Fibroblast of lung (primary cell): Measurements from ENCODE around the gene KCNMA1. TPM values are rescaled to one million over a fixed set of nuclear protein-coding genes. Genes with fewer than 3 reads are reported as not detected.

ENCODE experiments used
- DNase-seq, 2 donors: peaks; one replicate each; pipeline versions ENCODE4 v3.0.0 to v3.0.0-alpha.2; 2010; ENCODE audit warnings: low read depth in 2 of 2
- H2AFZ ChIP-seq: 2 replicates; pipeline ENCODE4 v1.5.1; 2012; ENCODE audit warnings: low read length, control low read depth, inconsistent platforms
- H3K27ac ChIP-seq: 2 replicates; pipeline ENCODE4 v1.5.1; 2011; ENCODE audit warnings: low read length, control low read depth; ENCODE audit not compliant: insufficient read depth
- H3K27me3 ChIP-seq: 2 replicates; pipeline ENCODE4 v1.5.1; 2011; ENCODE audit warnings: mild to moderate bottlenecking, low read length; ENCODE audit not compliant: control insufficient read depth, insufficient read depth
- H3K36me3 ChIP-seq: 2 replicates; pipeline ENCODE4 v1.5.1; 2011; ENCODE audit warnings: low read length; ENCODE audit not compliant: control insufficient read depth, insufficient read depth
- H3K4me1 ChIP-seq: 2 replicates; pipeline ENCODE4 v1.5.1; 2011; ENCODE audit warnings: low read length; ENCODE audit not compliant: control insufficient read depth, insufficient read depth; ENCODE audit errors: extremely low read depth
- H3K4me2 ChIP-seq: 2 replicates; pipeline ENCODE4 v1.5.1; 2011; ENCODE audit warnings: low read length, control low read depth; ENCODE audit not compliant: insufficient read depth; ENCODE audit errors: extremely low read depth
- H3K4me3 ChIP-seq, 4 experiments: fragments of 200-600 bp in 1 of 4; sonication (generic) in 1 of 4; replicated peaks in 1 of 4; 2 replicates each; pipeline ENCODE4 v1.5.1; 2011 to 2016; ENCODE audit warnings: low read length in 4 of 4, low read depth in 3 of 4, mild to moderate bottlenecking in 3 of 4, control low read depth in 2 of 4, inconsistent platforms in 1 of 4, mixed read lengths in 1 of 4; ENCODE audit not compliant: insufficient read depth in 1 of 4; ENCODE audit errors: control extremely low read depth in 1 of 4
- H3K79me2 ChIP-seq: 2 replicates; pipeline ENCODE4 v1.5.1; 2012; ENCODE audit warnings: mild to moderate bottlenecking, low read length, inconsistent platforms; ENCODE audit not compliant: control insufficient read depth, insufficient read depth
- H3K9ac ChIP-seq: 2 replicates; pipeline ENCODE4 v1.5.1; 2011; ENCODE audit warnings: mild to moderate bottlenecking, low read length, control low read depth; ENCODE audit not compliant: insufficient read depth
- H3K9me3 ChIP-seq: 2 replicates; pipeline ENCODE4 v1.5.1; 2012; ENCODE audit warnings: low read depth, low read length; ENCODE audit not compliant: control insufficient read depth, insufficient read depth
- H4K20me1 ChIP-seq: 2 replicates; pipeline ENCODE4 v1.5.1; 2011; ENCODE audit warnings: low read length; ENCODE audit not compliant: control insufficient read depth, insufficient read depth; ENCODE audit errors: extremely low read depth
- EZH2 ChIP-seq: IDR thresholded peaks from 2 replicates; pipeline ENCODE4 v1.5.1; 2012; ENCODE audit warnings: low read length, control low read depth, mild to moderate bottlenecking; ENCODE audit errors: missing control alignments
- polyA plus RNA-seq, 2 donors: library from polyadenylated mRNA; depleted of rRNA in 1 of 2; stranded (reverse) in 1 of 2; unstranded in 1 of 2; fragments of >200 nt; gene quantifications; 2 replicates each; pipeline ENCODE4 v1.2.1, GENCODE V29; 2011 to 2012; ENCODE audit warnings: missing spikeins in 1 of 2
- total RNA-seq: library from RNA; depleted of rRNA; stranded (reverse); fragments of >200 nt; gene quantifications from 2 replicates; pipeline ENCODE4 v1.2.1, GENCODE V29; 2014
- TF ChIP-seq, protein P1 (sequence below), 2 donors: IDR thresholded peaks in 1 of 2; conservative IDR thresholded peaks in 1 of 2; 1 replicate in 1 of 2; 2 replicates in 1 of 2; pipeline ENCODE4 v1.5.1; 2011 to 2012; ENCODE audit warnings: low read length in 2 of 2, control low read depth in 1 of 2, inconsistent platforms in 1 of 2, low read depth in 1 of 2, mild to moderate bottlenecking in 1 of 2

KCNMA1 gene
- total and polyA plus RNA-seq, 2 donors (not counting 1 experiment from before 2014, with no cell fraction given), result 31.0 to 138 TPM

DNA sequence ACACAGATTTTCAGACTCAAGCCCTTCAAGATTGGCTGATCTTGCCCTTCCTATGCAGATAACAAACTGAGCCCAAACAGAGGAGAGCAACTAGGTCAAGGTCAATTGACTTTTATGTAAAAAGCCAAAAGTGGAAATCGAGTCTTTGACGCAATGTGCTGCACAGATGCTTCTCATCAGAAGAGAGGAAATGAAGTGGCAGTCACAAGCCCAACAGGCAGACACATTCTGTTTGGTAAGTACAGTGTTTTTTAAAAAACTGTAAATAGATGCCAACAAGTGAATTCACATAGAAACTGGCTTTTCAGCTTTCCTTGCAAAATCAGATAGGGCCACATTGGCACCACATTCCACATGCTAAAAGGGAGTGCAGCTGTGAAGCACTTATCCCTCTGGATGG, 606.6 kb downstream of the KCNMA1 start:
- Histone ChIP-seq H2AFZ (no peak overlapping the region), H3K9me3 (no peaks in the 10 kb centered on the region), H3K27ac (no peak overlapping the region), H4K20me1 (no peaks in the 10 kb centered on the region), H3K4me3 (no peak overlapping the region), H3K4me1 (no peaks in the 10 kb centered on the region), H3K27me3 (no peaks in the 10 kb centered on the region), H3K36me3 (no peaks in the 10 kb centered on the region), H3K79me2 (no peaks in the 10 kb centered on the region), H3K9ac (no peak overlapping the region), H3K4me2 (no peak overlapping the region)
- no peak for DNase-seq
- TF ChIP-seq EZH2, result no peak
- TF ChIP-seq, protein P1, sequence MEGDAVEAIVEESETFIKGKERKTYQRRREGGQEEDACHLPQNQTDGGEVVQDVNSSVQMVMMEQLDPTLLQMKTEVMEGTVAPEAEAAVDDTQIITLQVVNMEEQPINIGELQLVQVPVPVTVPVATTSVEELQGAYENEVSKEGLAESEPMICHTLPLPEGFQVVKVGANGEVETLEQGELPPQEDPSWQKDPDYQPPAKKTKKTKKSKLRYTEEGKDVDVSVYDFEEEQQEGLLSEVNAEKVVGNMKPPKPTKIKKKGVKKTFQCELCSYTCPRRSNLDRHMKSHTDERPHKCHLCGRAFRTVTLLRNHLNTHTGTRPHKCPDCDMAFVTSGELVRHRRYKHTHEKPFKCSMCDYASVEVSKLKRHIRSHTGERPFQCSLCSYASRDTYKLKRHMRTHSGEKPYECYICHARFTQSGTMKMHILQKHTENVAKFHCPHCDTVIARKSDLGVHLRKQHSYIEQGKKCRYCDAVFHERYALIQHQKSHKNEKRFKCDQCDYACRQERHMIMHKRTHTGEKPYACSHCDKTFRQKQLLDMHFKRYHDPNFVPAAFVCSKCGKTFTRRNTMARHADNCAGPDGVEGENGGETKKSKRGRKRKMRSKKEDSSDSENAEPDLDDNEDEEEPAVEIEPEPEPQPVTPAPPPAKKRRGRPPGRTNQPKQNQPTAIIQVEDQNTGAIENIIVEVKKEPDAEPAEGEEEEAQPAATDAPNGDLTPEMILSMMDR (conservative IDR thresholded peaks at IDR 0.05 in 1 of 2, IDR thresholded peaks at IDR 0.05 in 1 of 2; ENCODE audit: low read depth in 1 of 2, low read length in 2 of 2), result no peak

DNA sequence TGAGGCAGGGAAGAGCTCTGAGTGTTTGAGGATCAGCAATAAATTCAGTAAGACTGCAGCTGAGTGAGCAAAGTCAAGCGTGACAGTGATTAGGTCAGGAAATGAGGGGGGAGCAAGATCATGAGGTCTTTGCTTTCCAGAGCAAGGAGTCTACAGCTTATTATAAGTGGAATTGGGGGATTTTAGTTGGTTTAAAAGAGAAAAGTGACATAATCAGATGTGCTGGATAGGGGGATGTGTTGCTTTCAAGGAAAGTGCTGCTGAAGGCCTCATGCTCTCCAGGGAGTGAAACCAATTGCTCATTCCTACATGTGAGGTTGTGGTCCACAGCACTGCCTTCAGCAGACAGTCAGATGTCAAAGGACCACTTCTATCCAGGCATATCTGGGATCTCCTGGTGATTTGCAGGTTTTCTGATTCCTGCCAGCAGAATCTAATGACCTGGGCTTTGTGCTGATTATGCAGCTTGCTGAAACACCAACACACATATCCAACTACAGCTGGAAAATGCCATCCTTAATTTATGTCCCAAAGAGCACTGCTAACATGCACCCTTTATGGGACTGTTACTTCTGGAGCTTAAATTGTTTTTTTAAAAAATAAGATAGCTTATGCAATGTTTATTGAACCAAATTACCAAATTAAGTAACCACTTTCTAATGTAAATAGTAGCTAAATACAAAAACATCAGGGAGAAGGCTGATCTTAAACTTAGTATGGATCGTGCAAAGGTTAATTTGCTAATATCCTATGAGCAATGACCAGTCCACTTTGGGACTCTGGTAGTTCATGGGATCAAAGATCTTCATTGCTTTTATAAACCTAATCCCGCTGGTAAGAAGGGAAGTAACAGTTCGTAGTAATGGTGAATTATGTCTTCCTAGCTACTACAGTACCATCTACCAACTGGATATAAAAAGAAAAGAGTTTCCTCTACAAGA, 607.6 kb downstream of the KCNMA1 start:
- no peaks in the 10 kb centered on the region for H4K20me1 ChIP-seq
- no peak overlapping the region for H3K4me3 ChIP-seq
- no peak overlapping the region for H3K9ac ChIP-seq
- no peak overlapping the region for H3K4me2 ChIP-seq
- no peaks in the 10 kb centered on the region for H3K9me3 ChIP-seq
- H2AFZ ChIP-seq, result no peak overlapping the region
- H3K27me3 ChIP-seq, result no peaks in the 10 kb centered on the region
- H3K27ac ChIP-seq, result no peak overlapping the region
- no peaks in the 10 kb centered on the region for H3K4me1 ChIP-seq
- peak in 1 of 2 donors; percentile 37 for DNase-seq
- TF ChIP-seq, protein P1 (conservative IDR thresholded peaks at IDR 0.05 in 1 of 2, IDR thresholded peaks at IDR 0.05 in 1 of 2; ENCODE audit: low read depth in 1 of 2, low read length in 2 of 2), result no peak
- TF ChIP-seq EZH2, result no peak
- H3K36me3 ChIP-seq, result no peaks in the 10 kb centered on the region
- no peaks in the 10 kb centered on the region for H3K79me2 ChIP-seq

DNA sequence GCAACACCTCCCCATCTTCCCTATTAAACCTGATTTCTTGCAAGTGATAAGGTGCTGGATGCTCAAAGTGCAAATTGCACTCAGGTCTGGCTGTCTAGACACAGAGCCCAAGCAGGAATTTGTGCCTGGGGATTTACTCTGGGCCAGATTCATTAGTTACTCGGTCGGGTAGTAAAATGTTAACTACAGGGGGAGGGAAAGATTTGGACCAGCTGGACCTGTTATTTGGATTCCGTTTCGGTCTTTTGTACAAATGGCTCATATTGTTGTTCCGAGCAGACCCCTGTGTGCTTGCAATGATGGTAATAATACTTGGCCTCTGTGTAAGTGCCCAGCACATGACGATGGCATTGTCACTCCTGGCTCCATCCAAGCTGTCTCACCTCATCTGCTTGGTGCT, 609.6 kb downstream of the KCNMA1 start:
- Histone ChIP-seq H3K27ac (no peak overlapping the region), H2AFZ (no peak overlapping the region), H3K79me2 (no peaks in the 10 kb centered on the region)

More for the DNA sequence above, 609.6 kb downstream of the KCNMA1 start:
- DNase-seq, result no peak
- Histone ChIP-seq H3K4me3 (no peak overlapping the region), H4K20me1 (no peaks in the 10 kb centered on the region), H3K36me3 (no peaks in the 10 kb centered on the region), H3K9ac (no peak overlapping the region), H3K4me2 (no peak overlapping the region), H3K27me3 (no peaks in the 10 kb centered on the region), H3K9me3 (no peaks in the 10 kb centered on the region), H3K4me1 (no peaks in the 10 kb centered on the region)
- TF ChIP-seq, protein P1 (conservative IDR thresholded peaks at IDR 0.05 in 1 of 2, IDR thresholded peaks at IDR 0.05 in 1 of 2; ENCODE audit: low read depth in 1 of 2, low read length in 2 of 2), result no peak
- no peak for TF ChIP-seq EZH2
